ENCODE measurements around the gene FAU. TPM values are rescaled to one million over a fixed set of nuclear protein-coding genes. Genes with fewer than 3 reads are reported as not detected.

FAU gene
- total RNA-seq, 6 donors from 2014 or later = 405 to 1,014 (median 590) TPM

- DNase-seq = no peak
- TF ChIP-seq EP300 (IDR thresholded peaks at IDR 0.05) (no peak), POLR2AphosphoS5 (IDR thresholded peaks at IDR 0.05) (no peak), POLR2A (IDR thresholded peaks at IDR 0.05) (no peak)
- TF ChIP-seq, protein P1, sequence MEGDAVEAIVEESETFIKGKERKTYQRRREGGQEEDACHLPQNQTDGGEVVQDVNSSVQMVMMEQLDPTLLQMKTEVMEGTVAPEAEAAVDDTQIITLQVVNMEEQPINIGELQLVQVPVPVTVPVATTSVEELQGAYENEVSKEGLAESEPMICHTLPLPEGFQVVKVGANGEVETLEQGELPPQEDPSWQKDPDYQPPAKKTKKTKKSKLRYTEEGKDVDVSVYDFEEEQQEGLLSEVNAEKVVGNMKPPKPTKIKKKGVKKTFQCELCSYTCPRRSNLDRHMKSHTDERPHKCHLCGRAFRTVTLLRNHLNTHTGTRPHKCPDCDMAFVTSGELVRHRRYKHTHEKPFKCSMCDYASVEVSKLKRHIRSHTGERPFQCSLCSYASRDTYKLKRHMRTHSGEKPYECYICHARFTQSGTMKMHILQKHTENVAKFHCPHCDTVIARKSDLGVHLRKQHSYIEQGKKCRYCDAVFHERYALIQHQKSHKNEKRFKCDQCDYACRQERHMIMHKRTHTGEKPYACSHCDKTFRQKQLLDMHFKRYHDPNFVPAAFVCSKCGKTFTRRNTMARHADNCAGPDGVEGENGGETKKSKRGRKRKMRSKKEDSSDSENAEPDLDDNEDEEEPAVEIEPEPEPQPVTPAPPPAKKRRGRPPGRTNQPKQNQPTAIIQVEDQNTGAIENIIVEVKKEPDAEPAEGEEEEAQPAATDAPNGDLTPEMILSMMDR (IDR thresholded peaks at IDR 0.05) = no peak
These were observed 37.1 kb downstream of the FAU start for GRCh38 chr11:65084598-65085375.

GRCh38 chr11:65083834-65084597, 37.9 kb downstream of the FAU start, which contains the start of the genes CDCA5 and ZFPL1:
Gene CDCA5, minus strand, starts transcription at chr11:65084040. Its CDS starts 62 bp downstream, at chr11:65083978.
Gene ZFPL1, plus strand, starts transcription at chr11:65084222. Its CDS starts 477 bp downstream, at chr11:65084699.
- H3K27ac ChIP-seq = peak within 1 kb of the TSS; percentile 89 to 98 (median 96)
- ATAC-seq (ENCODE audit: low FRiP score in 2 of 2) (peak; percentile 94 to 98), DNase-seq (peak; percentile 93 to 100)
- H3K27me3 ChIP-seq = no peaks in the 10 kb centered on the region
- H3K9me3 ChIP-seq = no peaks in the 10 kb centered on the region
- peak within 1 kb of the TSS; percentile 59 to 88 (median 82) for H3K4me3 ChIP-seq
- H3K36me3 ChIP-seq = peaks cover 8 to 41% (median 28%) of the 10 kb centered on the region in 4 donors
- H3K4me1 ChIP-seq = peaks cover 15 to 24% (median 19%) of the 10 kb centered on the region in 4 donors
- 0 to 1% methylated on average over 19 to 76 of the region's 79 CpGs for WGBS, 2 donors
- TF ChIP-seq EP300 (IDR thresholded peaks at IDR 0.05) = peak in 1 of 4 donors; percentile 63
- TF ChIP-seq, protein P1 (IDR thresholded peaks at IDR 0.05) = peak in 3 of 6 experiments; percentile 30 to 48 (median 39)
- TF ChIP-seq POLR2A (IDR thresholded peaks at IDR 0.05) = peak in 3 of 4 donors; percentile 45 to 82 (median 55)
- TF ChIP-seq POLR2AphosphoS5 (IDR thresholded peaks at IDR 0.05) = peak; percentile 96 to 98

More at GRCh38 chr11:65084598-65085375, 37.1 kb downstream of the FAU start:
- no peaks in the 10 kb centered on the region for H3K27me3 ChIP-seq
- peak overlapping the region; percentile 59 to 88 (median 82) for H3K4me3 ChIP-seq
- H3K4me1 ChIP-seq = peaks cover 15 to 24% (median 19%) of the 10 kb centered on the region in 4 donors
- no peak for ATAC-seq (ENCODE audit: low FRiP score in 2 of 2)
- H3K9me3 ChIP-seq = no peaks in the 10 kb centered on the region
- H3K27ac ChIP-seq = peak overlapping the region; percentile 89 to 98 (median 96)
- WGBS, 2 donors = 48% methylated on average over 20 to 23 of the region's 23 CpGs
- peaks cover 8 to 46% (median 31%) of the 10 kb centered on the region in 4 donors for H3K36me3 ChIP-seq

DNA sequence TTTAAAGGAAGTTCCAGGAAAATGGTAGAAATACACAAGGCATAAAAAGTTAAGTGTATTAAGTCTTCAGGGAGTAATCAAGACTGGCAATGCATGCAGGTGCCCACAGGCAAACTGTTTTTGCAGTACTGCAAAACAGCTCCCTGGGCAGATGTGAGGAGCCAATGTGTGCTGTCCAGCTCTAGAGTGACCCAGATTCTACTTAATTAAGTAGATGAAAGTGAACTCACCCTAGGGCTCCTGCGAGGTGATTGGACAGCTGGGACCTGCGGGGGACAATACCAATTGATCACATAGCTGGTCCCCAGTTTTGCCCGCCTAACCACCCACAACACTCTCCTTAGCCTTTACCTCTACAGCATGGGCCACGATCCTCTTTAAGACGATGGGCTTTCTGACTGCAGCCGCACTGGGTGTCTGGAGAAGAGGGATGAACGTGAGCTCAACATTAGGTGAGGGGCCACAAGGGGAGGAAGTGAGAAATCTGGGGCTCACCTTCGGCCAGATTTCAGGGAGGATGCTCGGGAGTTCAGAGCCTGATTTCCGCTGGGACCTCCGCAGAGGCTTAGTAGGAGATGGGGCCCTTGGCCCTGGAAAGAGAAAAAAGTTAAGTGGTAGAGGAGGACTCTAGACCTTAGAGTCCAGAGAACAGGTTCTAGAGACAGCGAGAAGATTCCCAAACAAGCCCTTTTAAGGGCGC, 38.6 kb downstream of the FAU start:
- peak overlapping the region; percentile 89 to 98 (median 96) for H3K27ac ChIP-seq
- no peak for DNase-seq
- peak overlapping the region; percentile 37 to 88 (median 82) for H3K4me3 ChIP-seq
- TF ChIP-seq, protein P1 (IDR thresholded peaks at IDR 0.05) = no peak
- no peak for TF ChIP-seq EP300 (IDR thresholded peaks at IDR 0.05)
- TF ChIP-seq POLR2AphosphoS5 (IDR thresholded peaks at IDR 0.05) = no peak
- TF ChIP-seq POLR2A (IDR thresholded peaks at IDR 0.05) = no peak
- ATAC-seq (ENCODE audit: low FRiP score in 2 of 2) = no peak
- H3K36me3 ChIP-seq = peaks cover 8 to 34% (median 21%) of the 10 kb centered on the region in 4 donors
- peaks cover 15 to 24% (median 19%) of the 10 kb centered on the region in 4 donors for H3K4me1 ChIP-seq
- no peaks in the 10 kb centered on the region for H3K27me3 ChIP-seq
- H3K9me3 ChIP-seq = no peaks in the 10 kb centered on the region
- 7% methylated on average over 12 to 13 of the region's 13 CpGs for WGBS, 2 donors

DNA sequence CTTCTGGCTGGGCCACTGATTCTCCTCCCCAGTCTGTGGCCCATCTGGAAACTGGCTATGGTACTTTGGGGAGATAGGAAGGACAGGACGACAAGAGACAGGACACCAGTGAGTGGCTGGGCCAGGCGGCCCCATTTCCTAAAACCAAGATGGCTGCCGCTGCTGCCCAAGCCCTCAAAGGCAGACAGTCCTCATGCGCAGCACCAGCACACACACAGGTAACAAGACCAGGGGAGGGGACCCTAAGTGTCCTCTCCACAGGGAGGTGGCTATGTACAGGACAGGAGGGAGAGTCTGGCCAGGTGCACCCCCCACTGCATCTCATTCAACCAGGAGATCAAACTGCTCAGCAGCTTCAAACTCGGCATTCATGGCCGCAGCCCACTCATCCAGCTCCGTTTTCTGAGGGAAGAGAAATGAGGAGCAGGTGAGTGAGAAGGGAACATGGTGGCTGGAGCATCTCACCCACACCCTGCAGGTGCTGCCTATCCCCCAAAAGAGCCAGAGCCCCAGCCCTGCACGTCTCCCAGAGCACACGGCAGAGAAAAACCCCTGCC, 43.1 kb downstream of the FAU start:
- DNase-seq = no peak
- H3K27me3 ChIP-seq = no peaks in the 10 kb centered on the region
- no peak for ATAC-seq (ENCODE audit: low FRiP score in 2 of 2)
- peaks cover 4 to 9% (median 7%) of the 10 kb centered on the region in 4 donors for H3K4me1 ChIP-seq
- WGBS, 2 donors = 95% methylated on average over 9 of the region's 9 CpGs
- no peak overlapping the region for H3K4me3 ChIP-seq
- H3K9me3 ChIP-seq = no peaks in the 10 kb centered on the region
- TF ChIP-seq, protein P1 (IDR thresholded peaks at IDR 0.05) = no peak
- TF ChIP-seq EP300 (IDR thresholded peaks at IDR 0.05) (no peak), POLR2A (IDR thresholded peaks at IDR 0.05) (no peak), POLR2AphosphoS5 (IDR thresholded peaks at IDR 0.05) (no peak)
- H3K27ac ChIP-seq = no peak overlapping the region
- H3K36me3 ChIP-seq = no peaks in the 10 kb centered on the region

Measured in upper lobe of left lung (tissue), 6 donors.